Middle frontal gyrus (tissue), 1 donor: ENCODE data around the gene FFAR2.
"Not testable (repeated sequence)": the region's sequence is repeated elsewhere in the genome, so short reads cannot be mapped to it uniquely, and the experiment has no call there.

Source experiments
- DNase-seq: peaks from one replicate; pipeline ENCODE4 v3.0.0-alpha.2; 2015; ENCODE audit warnings: low spot score; ENCODE audit errors: extremely low spot score

The FFAR2 gene

DNA sequence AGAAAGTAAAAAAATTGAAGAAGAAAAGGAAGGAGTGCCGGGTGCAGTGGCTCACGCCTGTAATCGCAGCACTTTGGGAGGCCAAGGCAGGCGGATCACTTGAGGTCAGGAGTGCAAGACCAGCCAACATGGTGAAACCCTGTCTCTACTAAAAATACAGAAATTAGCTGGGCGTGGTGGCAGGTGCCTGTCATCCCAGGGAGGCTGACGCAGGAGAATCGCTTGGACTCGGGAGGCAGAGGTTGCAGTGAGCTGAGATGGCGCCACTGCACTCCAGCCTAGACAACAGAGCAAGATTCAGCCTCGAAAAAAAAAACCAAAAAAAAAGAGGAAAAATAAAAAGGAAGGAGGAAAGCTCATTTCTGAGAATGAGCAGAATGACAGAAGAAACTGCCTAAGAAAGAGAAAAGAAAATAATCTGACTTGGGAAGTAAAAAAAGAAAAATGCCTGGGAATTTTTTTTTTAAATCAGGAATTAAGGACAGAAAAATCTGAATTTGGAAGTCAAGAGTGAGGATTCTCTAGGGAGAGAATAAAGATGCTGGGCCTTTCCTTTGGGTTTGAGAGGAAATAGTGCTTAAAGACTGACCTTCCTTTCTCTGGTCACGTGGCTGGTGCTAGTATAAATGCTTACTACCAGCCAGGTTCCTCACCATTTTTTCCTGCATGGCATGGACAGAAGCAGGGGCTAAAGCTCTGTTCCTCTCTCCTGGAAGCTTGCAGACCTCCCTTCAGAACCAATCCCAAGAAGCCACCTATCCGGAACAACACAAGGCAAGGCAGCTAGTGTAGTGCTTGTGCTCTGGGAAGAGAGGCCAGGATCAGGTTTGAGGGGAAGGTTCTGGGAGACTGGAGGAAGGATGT is at the start of gene FFAR2:
TSS of gene FFAR2 (plus strand) at position 652 of the 864 bp plus-strand sequence. CDS start 1,458 bp downstream, outside the sequence.
- no peak for DNase-seq

DNA sequence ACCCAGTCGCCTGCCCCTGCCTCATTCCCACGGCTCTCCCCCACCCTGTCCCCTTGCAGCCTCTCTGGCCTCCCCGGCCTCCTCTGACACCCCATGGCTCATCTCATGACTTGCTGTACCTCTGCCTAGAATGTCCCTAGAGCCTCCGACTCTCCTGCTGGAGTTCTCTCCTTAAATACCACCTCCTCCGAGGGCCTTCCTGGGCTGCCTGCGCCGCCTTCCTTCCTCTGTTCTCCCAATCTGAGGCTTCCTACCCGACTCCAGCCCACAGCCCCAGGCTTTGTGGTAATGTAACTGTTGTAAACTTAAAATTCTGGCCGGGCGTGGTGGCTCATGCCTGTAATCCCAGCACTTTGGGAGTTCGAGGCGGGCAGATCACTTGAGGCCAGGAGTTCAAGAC is 49.5 kb upstream of the FFAR2 start:
- no peak for DNase-seq

GRCh38 chr19:35399231-35399630 is 48.8 kb upstream of the FFAR2 start:
- DNase-seq: no peak

DNA sequence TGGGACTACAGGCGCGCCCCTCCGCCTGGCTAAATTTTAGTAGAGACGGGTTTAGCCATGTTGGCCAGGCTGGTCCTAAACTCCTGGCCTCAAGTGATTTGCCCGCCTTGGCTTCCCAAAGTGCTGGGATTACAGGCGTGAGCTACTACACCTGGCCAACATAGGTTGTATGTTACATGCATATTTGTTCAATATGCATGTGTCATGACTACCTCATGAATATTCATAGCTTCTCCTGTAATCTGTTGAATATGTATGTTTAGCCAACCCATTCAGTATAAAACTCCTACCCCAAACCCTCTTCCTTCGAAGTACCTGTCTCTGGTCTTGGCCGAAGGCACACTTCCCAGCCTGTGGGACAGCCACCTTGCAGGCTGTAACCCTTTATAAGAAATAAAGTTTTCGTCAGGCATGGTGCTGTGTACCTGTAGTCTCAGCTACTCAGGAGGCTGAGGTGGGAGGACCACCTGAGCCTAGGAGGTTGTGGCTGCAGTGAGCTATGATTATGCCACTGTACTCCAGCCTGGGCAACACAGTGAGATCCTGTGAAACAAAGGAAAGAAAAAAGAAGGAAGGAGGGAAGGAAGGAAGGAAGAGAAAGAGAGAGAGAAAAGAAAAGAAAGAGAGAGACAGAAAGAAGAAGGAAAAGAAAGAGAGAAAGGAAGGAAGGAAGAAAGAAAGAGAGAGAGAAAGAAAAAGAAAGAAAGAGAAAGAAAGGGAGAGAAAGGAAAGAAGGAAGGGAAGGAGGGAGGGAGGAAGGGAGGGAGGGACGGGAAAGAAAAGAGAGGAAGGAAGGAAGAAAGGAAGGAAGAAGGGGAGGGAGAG is 47.9 kb upstream of the FFAR2 start:
- DNase-seq: no peak

- DNase-seq: no peak
Measured at GRCh38 chr19:35400773-35401100, 47.3 kb upstream of the FFAR2 start.

DNA sequence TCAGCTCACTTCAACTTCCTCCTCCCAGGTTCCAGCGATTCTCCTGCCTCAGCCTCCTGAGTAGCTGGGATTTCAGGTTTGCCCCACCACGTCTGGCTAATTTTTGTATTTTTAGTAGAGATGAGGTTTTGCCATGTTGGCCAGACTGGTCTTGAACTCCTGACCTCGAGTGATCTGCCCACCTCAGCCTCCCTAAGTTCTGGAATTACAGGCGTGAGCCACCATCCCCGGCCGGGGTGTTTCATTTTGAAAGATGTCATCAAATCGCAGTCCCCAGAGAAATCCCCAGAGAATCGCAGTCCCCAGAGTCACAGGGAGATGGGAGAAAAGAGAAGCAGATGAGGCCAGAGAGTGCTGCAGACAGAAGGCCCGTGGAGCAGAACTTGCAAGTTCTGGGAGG is 46.6 kb upstream of the FFAR2 start:
- DNase-seq: not testable (repeated sequence)

DNA sequence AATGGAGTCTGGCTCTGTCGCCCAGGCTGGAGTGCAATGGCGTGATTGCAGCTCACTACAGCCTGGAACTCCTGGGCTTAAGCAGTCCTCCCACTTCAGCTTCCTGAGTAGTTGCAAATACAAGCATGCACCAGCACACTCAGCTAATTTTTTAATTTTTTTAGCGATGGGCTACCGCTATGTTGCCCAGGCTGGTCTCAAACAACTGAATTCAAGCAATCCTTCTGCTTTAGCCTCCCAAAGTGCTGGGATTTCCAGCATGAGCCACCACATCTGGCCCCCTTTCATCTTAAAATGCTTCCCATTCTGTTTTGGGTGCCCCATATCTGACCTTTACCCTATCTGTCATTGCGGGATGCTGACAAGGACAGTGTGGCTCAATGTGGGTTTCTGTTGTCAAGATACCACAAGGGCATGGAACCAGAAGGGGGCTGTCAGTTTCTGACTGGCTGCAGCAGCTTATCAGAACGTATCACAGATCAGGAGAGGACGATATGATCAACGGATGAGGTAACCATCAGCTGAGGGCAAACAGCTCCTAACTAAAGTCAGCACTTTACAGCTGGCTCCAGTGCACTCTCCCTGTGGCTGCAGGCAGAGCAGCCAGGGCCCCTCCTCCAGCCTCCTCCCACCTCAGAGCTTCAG is 44.8 kb upstream of the FFAR2 start:
- DNase-seq: no peak

DNA sequence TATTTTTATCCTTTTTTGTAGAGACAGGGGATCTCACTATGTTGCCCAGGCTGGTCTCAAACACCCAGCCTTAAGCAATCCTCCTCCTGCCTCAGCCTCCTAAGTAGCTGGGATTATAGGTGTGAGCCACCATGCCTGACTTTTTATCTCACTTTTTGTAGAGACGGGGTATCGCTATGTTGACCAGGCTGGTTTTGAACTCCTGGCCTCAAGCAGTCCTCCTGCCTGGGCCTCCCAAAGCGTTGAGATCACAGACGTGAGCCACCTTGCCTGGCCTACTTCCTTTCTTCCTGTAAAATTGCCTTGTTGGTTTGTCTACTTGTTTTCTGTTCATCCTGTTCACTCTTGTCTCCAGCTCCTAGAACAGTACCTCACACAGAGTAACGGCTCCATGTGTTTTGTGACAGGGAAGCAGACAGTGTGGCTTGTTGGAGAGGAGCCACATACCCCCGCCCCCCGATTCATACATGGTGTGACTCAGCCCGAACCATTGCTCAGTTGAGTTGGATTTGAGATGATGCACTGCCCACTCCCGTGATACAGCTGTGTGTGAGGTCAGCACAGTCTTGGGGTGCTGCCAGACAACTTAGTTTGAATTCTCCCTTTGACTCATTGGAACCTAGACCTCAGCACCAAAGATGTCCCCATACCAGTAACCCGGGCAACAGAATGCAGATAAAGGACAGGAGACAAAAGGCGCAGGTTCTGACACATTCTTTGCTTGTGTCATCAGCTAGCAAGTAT is 43.0 kb upstream of the FFAR2 start:
- DNase-seq: no peak

DNA sequence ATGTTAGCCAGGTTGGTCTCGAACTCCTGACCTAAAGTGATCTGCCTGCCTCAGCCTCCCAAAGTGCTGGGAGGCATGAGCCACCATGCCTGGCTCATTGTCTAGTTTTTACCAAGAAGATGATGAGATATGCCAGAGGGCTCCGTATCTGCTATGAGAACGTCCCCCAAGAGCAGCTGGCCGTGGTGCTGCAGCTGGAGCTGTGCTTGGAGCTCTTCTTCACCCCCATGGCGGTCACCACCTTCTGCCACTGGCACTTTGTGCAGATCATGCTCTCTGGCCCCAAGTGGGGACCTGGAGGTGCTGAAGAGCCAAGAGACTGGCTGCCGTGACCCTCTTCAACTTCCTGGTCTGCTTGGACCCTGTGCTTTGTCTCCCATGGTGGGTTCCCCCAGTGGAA is 40.4 kb upstream of the FFAR2 start:
- DNase-seq: no peak

GRCh38 chr19:35408284-35409171 is 39.5 kb upstream of the FFAR2 start:
- no peak for DNase-seq

GRCh38 chr19:35409191-35409590 is 38.9 kb upstream of the FFAR2 start:
- DNase-seq: no peak

GRCh38 chr19:35410487-35410886 is 37.6 kb upstream of the FFAR2 start:
- DNase-seq: no peak

DNA sequence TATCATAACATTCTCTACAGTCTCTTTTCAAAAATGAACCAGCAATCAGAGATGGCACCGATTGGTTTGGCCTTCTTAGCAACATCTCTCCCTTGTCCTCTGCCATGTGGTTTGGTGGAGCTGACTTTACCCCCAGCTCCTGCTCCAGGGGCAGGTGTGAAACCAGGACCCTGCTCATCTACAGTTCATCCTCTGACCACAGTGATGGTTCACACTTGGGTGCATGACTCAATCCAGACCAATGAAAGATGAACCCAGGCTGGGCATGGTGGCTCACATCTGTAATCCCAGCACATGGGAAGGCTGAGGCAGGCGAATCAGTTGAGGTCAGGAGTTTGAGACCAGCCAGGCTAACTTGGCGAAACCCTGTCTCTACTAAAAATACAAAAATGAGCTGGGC is 33.6 kb upstream of the FFAR2 start:
- DNase-seq: no peak

DNA sequence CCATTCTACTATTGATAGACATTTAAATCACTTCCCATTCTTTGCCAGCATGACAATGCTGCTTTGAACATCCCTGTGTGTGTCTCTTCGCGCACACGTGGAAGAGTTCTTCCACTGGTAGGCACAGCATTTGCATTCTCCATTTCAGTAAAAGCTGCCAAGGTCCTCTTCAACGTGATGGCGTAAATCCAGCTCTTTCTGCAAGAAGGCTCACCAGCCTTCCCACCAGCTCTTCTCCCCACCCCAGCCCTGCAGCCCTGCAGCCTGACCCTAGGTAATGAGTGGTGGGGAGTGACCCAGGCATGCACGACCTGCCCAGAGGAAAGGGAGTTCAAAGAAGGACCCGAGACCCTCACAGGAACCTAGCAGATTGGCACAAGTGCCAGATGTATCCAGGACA is 31.7 kb upstream of the FFAR2 start:
- DNase-seq: no peak

DNA sequence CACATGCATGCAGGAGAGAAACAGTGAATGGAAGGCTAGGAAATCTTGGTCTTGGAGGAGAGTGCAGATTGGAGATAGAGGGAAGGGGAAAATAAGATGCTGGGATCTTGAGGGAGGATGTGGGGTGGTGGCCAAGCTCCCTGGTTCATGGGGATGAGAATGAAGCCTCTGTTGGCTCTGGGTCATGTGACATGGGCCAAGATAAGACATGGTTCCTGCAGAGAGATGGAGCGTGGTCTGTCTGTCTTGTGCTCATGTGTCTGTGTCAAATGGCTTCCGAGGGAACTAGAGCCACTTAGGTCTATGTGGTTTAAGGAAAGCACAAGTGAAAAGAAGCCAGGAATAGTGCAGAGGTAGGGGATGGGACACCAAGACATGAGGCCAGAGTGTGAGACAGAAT is 30.8 kb upstream of the FFAR2 start:
- DNase-seq: no peak

DNA sequence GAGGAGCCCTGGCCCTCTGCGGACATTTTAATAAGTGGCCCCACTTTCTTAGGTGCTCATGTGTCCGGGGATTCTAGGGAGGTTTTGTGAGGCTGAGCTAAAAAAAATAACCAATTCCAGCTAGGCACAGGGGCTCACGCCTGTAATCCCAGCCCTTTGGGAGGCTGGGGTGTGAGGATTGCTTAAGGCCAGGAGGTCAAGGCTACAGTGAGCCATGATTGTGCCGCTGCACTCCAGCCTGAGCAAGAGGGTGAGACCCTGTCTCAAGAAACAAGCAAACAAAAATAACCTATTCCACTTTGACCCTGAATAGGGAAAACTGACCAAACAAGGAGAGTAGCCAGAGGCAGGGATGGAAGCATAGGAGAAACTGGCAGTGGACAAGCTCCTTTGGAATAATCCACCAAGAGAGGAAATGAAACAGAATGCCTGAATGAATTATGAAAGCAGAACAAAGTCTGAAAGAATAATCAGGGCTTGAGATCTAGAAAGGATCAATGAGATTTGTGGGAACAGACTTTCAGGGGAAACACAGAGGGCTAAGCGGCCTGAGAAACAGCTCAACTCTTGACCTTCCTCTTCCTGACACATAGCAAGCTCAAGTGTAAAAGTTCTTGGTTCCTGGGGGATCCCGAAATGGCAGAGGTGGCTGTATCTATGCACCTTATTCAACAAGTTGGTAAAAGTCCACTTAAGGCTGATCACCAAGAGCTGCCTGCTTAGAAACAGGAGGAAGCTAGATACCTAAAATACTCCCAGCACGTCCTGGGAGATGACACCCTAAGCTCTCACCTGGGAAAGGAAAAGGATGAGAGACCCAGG is 30.1 kb upstream of the FFAR2 start:
- no peak for DNase-seq

DNA sequence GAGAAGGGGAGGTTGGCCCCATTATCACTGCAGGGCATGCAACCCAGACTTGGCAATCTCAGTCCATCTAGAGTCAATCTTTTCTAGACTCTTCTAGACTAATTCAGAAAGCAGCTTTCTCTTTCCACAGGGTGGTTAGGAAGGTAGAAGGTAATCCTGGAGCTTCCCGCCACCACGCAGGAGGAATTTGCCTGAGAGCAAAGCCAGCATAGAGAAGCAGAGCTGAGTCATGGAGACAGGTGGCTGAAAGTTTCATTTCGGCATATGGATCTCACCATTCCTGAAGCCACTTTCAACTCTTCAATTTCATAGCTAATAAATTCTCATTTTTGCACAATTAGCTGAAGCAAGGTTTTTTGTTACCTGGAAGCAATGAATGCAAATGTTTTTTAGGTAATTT is 29.0 kb upstream of the FFAR2 start:
- no peak for DNase-seq

DNA sequence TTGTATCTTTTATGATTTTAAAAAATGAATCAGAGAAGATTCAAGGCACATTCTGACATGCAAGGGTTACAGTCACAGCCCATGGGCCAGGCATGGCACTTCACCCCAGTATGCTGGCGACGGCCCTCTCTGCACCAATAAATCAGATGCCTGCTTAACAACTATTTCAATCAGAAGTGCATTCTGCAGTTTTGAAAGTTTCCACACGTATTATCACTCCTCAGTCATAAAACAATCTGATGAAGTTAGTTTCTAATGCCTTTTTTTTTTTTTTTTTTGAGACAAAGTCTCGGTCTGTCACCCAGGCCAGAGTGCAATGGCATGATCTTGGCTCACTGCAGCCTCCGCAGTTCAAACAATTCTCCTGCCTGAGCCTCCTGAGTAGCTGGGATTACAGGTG is 28.3 kb upstream of the FFAR2 start:
- no peak for DNase-seq

DNA sequence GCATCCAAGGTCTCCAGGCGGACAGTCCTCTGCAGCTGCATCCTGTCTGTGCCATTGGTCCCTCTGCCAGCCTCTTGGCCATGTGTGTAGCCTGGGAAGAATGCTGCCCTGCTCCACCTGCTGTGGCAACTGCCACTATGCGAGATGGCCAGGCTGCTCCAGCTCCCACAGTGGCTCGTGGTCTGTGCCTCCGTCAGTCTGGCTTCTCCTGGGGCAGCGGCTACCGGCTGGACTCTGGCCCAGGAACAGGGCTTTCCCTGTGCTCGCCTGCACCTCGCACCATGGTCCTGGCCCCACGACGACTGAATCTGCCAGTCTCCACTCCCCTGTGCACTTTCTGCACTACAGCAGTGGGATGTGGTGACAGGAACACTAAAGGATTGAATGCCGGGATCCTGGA is 26.7 kb upstream of the FFAR2 start:
- DNase-seq: no peak

DNA sequence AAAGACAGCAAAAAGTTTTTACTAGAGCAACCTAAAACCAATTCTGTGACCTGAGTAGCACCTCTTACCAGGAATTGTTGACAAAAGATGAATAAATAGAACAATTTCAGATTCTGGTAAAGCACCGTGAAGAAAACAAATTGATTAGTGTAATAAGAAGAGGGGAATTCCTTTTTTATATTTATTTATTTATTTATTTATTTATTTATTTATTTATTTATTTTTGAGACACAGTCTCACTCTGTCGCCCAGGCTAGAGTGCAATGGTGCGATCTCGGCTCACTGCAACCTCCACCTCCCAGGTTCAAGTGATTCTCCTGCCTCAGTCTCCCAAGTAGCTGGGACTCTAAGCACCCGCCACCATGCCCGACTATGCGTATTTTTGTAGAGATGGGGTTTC is 24.7 kb upstream of the FFAR2 start:
- DNase-seq: not testable (repeated sequence)
